Stomach smooth muscle (tissue), 2 donors: ENCODE data around the gene ZNF841.
"Not testable (repeated sequence)": the region's sequence is repeated elsewhere in the genome, so short reads cannot be mapped to it uniquely, and the experiment has no call there.

Source experiments
- H3K27ac ChIP-seq: one replicate; pipeline ENCODE4 v1.7.0; 2013; ENCODE audit warnings: mild to moderate bottlenecking, low read length, inconsistent platforms
- H3K27me3 ChIP-seq, 2 donors: one replicate each; pipeline ENCODE4 v1.7.0; 2013; ENCODE audit warnings: low read length in 2 of 2; ENCODE audit not compliant: insufficient read depth in 2 of 2, control insufficient read depth in 1 of 2
- H3K36me3 ChIP-seq, 2 donors: one replicate each; pipeline ENCODE4 v1.7.0; 2013; ENCODE audit warnings: low read length in 2 of 2; ENCODE audit not compliant: control insufficient read depth in 2 of 2, insufficient read depth in 2 of 2
- H3K4me1 ChIP-seq: one replicate; pipeline ENCODE4 v1.7.0; 2013; ENCODE audit warnings: low read length; ENCODE audit not compliant: control insufficient read depth, insufficient read depth
- H3K4me3 ChIP-seq, 2 donors: one replicate each; pipeline ENCODE4 v1.7.0; 2013; ENCODE audit warnings: low read length in 2 of 2
- H3K9ac ChIP-seq, 2 donors: one replicate each; pipeline ENCODE4 v1.7.0; 2013; ENCODE audit warnings: low read length in 2 of 2, mild to moderate bottlenecking in 1 of 2
- H3K9me3 ChIP-seq, 2 donors: one replicate each; pipeline ENCODE4 v1.7.0; 2013; ENCODE audit warnings: low read length in 2 of 2; ENCODE audit not compliant: control insufficient read depth in 2 of 2
- donor health status: healthy.
- donor health status: Pancreatic carcinoma.

The ZNF841 gene

DNA sequence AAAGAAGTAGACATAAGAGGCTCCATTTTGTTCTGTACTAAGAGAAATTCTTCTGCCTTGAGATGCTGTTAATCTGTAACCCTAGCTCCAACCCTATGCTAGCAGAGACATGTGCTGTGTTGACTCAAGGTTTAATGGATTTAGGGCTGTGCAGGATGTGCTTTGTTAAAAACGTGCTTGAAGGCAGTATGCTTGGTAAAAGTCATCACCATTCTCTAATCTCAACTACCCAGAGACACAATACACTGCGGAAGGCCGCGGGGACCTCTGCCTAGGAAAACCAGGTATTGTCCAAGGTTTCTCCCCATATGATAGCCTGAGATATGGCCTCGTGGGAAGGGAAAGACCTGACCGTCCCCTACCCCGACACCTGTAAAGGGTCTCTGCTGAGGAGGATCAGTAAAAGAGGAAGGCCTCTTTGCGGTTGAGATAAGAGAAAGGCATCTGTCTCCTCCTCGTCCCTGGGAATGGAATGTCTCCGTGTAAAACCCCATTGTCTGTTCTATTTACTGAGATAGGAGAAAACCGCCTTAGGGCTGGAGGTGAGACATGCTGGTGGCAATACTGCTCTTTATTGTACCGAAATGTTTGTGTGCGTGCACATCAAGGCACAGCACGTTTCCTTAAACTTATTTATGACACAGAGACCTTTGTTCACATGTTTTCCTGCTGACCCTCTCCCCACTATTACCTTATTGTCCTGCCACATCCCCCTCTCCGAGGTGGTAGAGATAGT, 69.1 kb downstream of the ZNF841 start:
- H3K4me3 ChIP-seq = not testable (repeated sequence)
- peaks cover 16 to 20% of the 10 kb centered on the region in 2 donors for H3K36me3 ChIP-seq

DNA sequence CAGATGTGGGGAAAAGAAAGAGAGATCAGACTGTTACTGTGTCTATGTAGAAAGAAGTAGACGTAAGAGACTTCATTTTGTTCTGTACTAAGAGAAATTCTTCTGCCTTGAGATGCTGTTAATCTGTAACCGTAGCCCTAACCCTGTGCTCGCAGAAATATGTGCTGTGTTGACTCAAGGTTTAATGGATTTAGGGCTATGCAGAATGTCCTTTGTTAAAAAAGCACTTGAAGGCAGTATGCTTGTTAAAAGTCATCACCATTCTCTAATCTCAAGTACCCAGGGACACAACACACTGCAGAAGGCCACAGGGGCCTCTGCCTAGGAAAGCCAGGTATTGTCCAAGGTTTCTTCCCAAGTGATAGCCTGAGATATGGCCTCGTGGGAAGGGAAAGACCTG, 71.1 kb downstream of the ZNF841 start:
- not testable (repeated sequence) for H3K9me3 ChIP-seq, H3K4me1 ChIP-seq, H3K9ac ChIP-seq, H3K27ac ChIP-seq, H3K27me3 ChIP-seq, H3K4me3 ChIP-seq
- peaks cover 35 to 38% of the 10 kb centered on the region in 2 donors for H3K36me3 ChIP-seq

More for the DNA sequence above, 69.1 kb downstream of the ZNF841 start:
- H3K4me1 ChIP-seq, H3K9me3 ChIP-seq, H3K9ac ChIP-seq, H3K27me3 ChIP-seq, H3K27ac ChIP-seq: not testable (repeated sequence)

DNA sequence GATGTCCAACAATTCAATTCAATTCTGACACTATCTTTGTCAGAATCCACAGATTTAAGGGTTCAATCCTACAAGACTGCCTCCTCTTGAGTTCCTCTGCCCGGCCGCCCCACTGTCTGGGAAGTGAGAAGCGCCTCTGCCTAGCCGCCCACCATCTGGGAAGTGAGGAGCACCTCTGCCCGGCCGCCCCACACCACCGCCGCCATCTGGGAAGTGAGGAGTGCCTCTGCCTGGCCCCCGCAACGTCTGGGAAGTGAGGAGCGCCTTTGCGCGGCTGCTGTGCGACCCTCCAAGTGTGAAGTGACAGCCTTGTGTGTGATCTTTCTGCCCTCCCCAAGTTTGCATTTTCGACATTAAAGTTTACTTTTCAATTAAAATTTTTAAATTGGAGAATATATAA, 73.4 kb downstream of the ZNF841 start:
- H3K27me3 ChIP-seq = no peaks in the 10 kb centered on the region
- peaks cover 6 to 9% of the 10 kb centered on the region in 2 donors for H3K9me3 ChIP-seq

DNA sequence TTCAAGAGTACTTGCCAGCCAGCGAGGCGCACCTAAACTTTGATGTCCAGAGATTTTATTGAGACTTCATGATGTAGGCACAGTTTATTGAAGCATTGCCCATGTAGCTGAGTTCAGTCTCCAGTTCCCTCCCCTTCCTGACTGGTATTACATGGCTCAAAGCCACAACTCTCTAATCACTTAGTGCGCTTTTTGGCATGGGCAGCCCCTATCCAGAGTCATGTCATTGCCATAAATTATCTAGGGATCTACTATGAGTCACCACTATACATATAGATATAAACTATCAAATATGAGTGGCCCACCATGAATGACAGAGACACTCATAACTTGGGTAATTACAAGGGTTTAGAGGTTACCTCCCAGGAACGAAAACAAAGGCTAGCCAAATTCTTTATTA, 75.1 kb downstream of the ZNF841 start:
- Histone ChIP-seq H3K9ac (no peak overlapping the region), H3K4me1 (no peaks in the 10 kb centered on the region), H3K9me3 (peaks cover 6 to 9% of the 10 kb centered on the region in 2 donors), H3K27ac (no peak overlapping the region), H3K36me3 (peaks cover 59 to 68% of the 10 kb centered on the region in 2 donors), H3K4me3 (no peak overlapping the region), H3K27me3 (no peaks in the 10 kb centered on the region)

More for the DNA sequence above, 73.4 kb downstream of the ZNF841 start:
- Histone ChIP-seq H3K27ac (no peak overlapping the region), H3K4me3 (no peak overlapping the region), H3K4me1 (peaks cover 3% of the 10 kb centered on the region), H3K9ac (no peak overlapping the region), H3K36me3 (peaks cover 42 to 52% of the 10 kb centered on the region in 2 donors)
